Neural cell (in vitro differentiated cells): ENCODE measurements around the gene SLC5A11. TPM values are rescaled to one million over a fixed set of nuclear protein-coding genes. Genes with fewer than 3 reads are reported as not detected.

Source experiments
- H2AFZ ChIP-seq: fragments of 200-600, 300-800 bp; sonication (generic), shearing (Covaris generic); 2 replicates; pipeline ENCODE4 v1.6.0; 2014; ENCODE audit warnings: low read depth, mild to moderate bottlenecking, antibody characterized with exemption, low read length, moderate library complexity
- H3F3A ChIP-seq: fragments of 200-600 bp; shearing (Covaris generic); 2 replicates; pipeline ENCODE4 v1.6.1; 2016; ENCODE audit warnings: mild to moderate bottlenecking, moderate library complexity, mixed read lengths, antibody characterized with exemption, low read length; ENCODE audit not compliant: insufficient read depth, poor library complexity, severe bottlenecking
- H3K27ac ChIP-seq: fragments of 200-600, 300-800 bp; sonication (generic), shearing (Covaris generic); 2 replicates; pipeline ENCODE4 v1.5.1; 2014; ENCODE audit warnings: mild to moderate bottlenecking, low read length, moderate library complexity
- H3K27me3 ChIP-seq: fragments of 300-800, 200-600 bp; sonication (generic), shearing (Covaris generic); 2 replicates; pipeline ENCODE4 v1.6.0; 2014; ENCODE audit warnings: mild to moderate bottlenecking, low read depth, low read length, moderate library complexity; ENCODE audit not compliant: insufficient read depth
- H3K36me3 ChIP-seq: fragments of 300-800, 200-600 bp; sonication (generic), shearing (Covaris generic); 2 replicates; pipeline ENCODE4 v1.5.1; 2014; ENCODE audit warnings: mild to moderate bottlenecking, antibody characterized with exemption, low read length, moderate library complexity; ENCODE audit not compliant: insufficient read depth
- H3K4me2 ChIP-seq: fragments of 300-800, 200-600 bp; sonication (generic), shearing (Covaris generic); 2 replicates; pipeline ENCODE4 v1.6.0; 2014; ENCODE audit warnings: mild to moderate bottlenecking, low read length
- H3K4me3 ChIP-seq: fragments of 300-800, 200-600 bp; sonication (generic), shearing (Covaris generic); 2 replicates; pipeline ENCODE4 v1.5.1; 2014; ENCODE audit warnings: mild to moderate bottlenecking, low read length, moderate library complexity
- H3K79me2 ChIP-seq: fragments of 200-600 bp; shearing (Covaris generic); replicated peaks from 2 replicates; pipeline ENCODE4 v1.6.0; 2014; ENCODE audit warnings: mild to moderate bottlenecking, low read length, moderate library complexity; ENCODE audit not compliant: insufficient read depth
- H3K9ac ChIP-seq: fragments of 300-800, 200-600 bp; sonication (generic), shearing (Covaris generic); 2 replicates; pipeline ENCODE4 v1.6.1; 2016; ENCODE audit warnings: mild to moderate bottlenecking, low read length, mixed read lengths
- H3K9me2 ChIP-seq: fragments of 200-600 bp; shearing (Covaris generic); 2 replicates; pipeline ENCODE4 v1.6.1; 2016; ENCODE audit warnings: mild to moderate bottlenecking, low read length, mixed read lengths; ENCODE audit not compliant: insufficient read depth
- H3K9me3 ChIP-seq: fragments of 200-600, 300-800 bp; sonication (generic), shearing (Covaris generic); 2 replicates; pipeline ENCODE4 v1.6.1; 2016; ENCODE audit warnings: mild to moderate bottlenecking, mixed run types, low read length, moderate library complexity, mixed read lengths
- H4K20me1 ChIP-seq: fragments of 200-600 bp; shearing (Covaris generic); 2 replicates; pipeline ENCODE4 v1.6.1; 2016; ENCODE audit warnings: mild to moderate bottlenecking, mixed run types; ENCODE audit not compliant: insufficient read depth
- CTCF ChIP-seq: fragments of 450-650 bp; IDR thresholded peaks from 2 replicates; pipeline ENCODE4 v1.5.1; 2014; ENCODE audit warnings: antibody characterized with exemption, mild to moderate bottlenecking, moderate library complexity; ENCODE audit not compliant: poor library complexity, severe bottlenecking
- EP300 ChIP-seq: fragments of 450-650 bp; conservative IDR thresholded peaks from 2 replicates; pipeline ENCODE4 v1.6.1; 2014; ENCODE audit warnings: antibody characterized with exemption, mild to moderate bottlenecking, moderate library complexity; ENCODE audit not compliant: poor library complexity, severe bottlenecking
- EZH2 ChIP-seq: fragments of 200-600, 300-800 bp; shearing (Covaris generic), sonication (generic); IDR thresholded peaks from 2 replicates; pipeline ENCODE4 v1.6.1; 2014; ENCODE audit warnings: antibody characterized with exemption, low read length, borderline replicate concordance, mild to moderate bottlenecking; ENCODE audit not compliant: insufficient read depth, poor library complexity, severe bottlenecking
- MXI1 ChIP-seq: fragments of 450-650 bp; conservative IDR thresholded peaks from 2 replicates; pipeline ENCODE4 v1.6.1; 2014; ENCODE audit warnings: antibody characterized with exemption, mild to moderate bottlenecking; ENCODE audit not compliant: poor library complexity, severe bottlenecking
- POLR2AphosphoS5 ChIP-seq: IDR thresholded peaks from 2 replicates; pipeline ENCODE4 v1.6.1; 2012
- RAD21 ChIP-seq: fragments of 450-650 bp; conservative IDR thresholded peaks from 2 replicates; pipeline ENCODE4 v1.6.1; 2014; ENCODE audit warnings: antibody characterized with exemption, mild to moderate bottlenecking, moderate library complexity
- REST ChIP-seq: IDR thresholded peaks from 2 replicates; pipeline ENCODE4 v1.6.1; 2012; ENCODE audit warnings: borderline replicate concordance
- SMC3 ChIP-seq: fragments of 450-650 bp; conservative IDR thresholded peaks from 2 replicates; pipeline ENCODE4 v1.6.1; 2014; ENCODE audit warnings: antibody characterized with exemption, mild to moderate bottlenecking, moderate library complexity; ENCODE audit not compliant: poor library complexity
- TAF1 ChIP-seq: IDR thresholded peaks from 2 replicates; pipeline ENCODE4 v1.6.1; 2012; ENCODE audit warnings: low read depth
- polyA plus RNA-seq: library from polyadenylated mRNA; depleted of rRNA; stranded (reverse); fragments of >200 nt; gene quantifications from 2 replicates; pipeline ENCODE4 v1.2.3, GENCODE V29; 2014

SLC5A11 gene
- polyA plus RNA-seq, 1 donor from 2014 or later = not detected

DNA sequence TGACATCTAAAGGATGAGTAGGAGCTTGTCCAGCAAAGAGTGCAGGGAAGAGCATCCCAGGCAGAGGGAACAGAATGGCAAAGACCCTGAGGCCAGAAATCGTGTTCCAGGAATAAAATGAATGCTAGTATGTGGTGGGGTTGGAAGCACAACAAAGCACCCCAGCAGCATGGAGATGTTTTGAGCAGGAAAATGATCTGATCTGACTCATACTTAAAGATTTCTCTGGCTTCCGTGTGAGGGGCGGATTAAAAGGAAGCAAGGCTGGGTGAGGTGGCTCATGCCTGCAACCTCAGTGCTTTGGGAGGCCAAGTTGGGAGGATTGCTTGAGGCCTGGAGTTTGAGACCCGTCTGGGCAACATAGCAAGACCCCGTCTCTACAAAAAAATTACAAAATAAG lies 2.3 kb downstream of the SLC5A11 start:
- Histone ChIP-seq H3F3A (no peaks in the 10 kb centered on the region), H3K4me3 (no peak overlapping the region), H3K9me3 (no peaks in the 10 kb centered on the region), H3K36me3 (no peaks in the 10 kb centered on the region), H2AFZ (no peak overlapping the region), H3K27ac (no peak overlapping the region), H3K27me3 (no peaks in the 10 kb centered on the region), H3K9ac (no peak overlapping the region), H3K4me2 (no peak overlapping the region), H3K9me2 (no peaks in the 10 kb centered on the region), H4K20me1 (no peaks in the 10 kb centered on the region), H3K79me2 (no peaks in the 10 kb centered on the region)
- TF ChIP-seq REST (no peak), POLR2AphosphoS5 (no peak), TAF1 (no peak), SMC3 (no peak), RAD21 (no peak), CTCF (no peak), MXI1 (no peak), EP300 (no peak), EZH2 (no peak)

- no peaks in the 10 kb centered on the region for H4K20me1 ChIP-seq
- H3K4me3 ChIP-seq = no peak overlapping the region
- H3F3A ChIP-seq = no peaks in the 10 kb centered on the region
- no peaks in the 10 kb centered on the region for H3K27me3 ChIP-seq
- no peak overlapping the region for H3K9ac ChIP-seq
- no peaks in the 10 kb centered on the region for H3K36me3 ChIP-seq
- H3K9me3 ChIP-seq = no peaks in the 10 kb centered on the region
- TF ChIP-seq TAF1 (no peak), MXI1 (no peak), SMC3 (no peak), CTCF (no peak), EP300 (no peak), REST (no peak), RAD21 (no peak), EZH2 (no peak), POLR2AphosphoS5 (no peak)
- no peak overlapping the region for H3K4me2 ChIP-seq
- H3K27ac ChIP-seq = no peak overlapping the region
- H3K79me2 ChIP-seq = no peaks in the 10 kb centered on the region
- H3K9me2 ChIP-seq = no peaks in the 10 kb centered on the region
- H2AFZ ChIP-seq = no peak overlapping the region
Observed at GRCh38 chr16:24849641-24850040, 3.9 kb downstream of the SLC5A11 start.
